ENCODE results near the gene LRPPRC. TPM values are rescaled to one million over a fixed set of nuclear protein-coding genes. Genes with fewer than 3 reads are reported as not detected.

Gene LRPPRC
- total RNA-seq, 1 donor from 2014 or later, result 52.1 TPM

DNA sequence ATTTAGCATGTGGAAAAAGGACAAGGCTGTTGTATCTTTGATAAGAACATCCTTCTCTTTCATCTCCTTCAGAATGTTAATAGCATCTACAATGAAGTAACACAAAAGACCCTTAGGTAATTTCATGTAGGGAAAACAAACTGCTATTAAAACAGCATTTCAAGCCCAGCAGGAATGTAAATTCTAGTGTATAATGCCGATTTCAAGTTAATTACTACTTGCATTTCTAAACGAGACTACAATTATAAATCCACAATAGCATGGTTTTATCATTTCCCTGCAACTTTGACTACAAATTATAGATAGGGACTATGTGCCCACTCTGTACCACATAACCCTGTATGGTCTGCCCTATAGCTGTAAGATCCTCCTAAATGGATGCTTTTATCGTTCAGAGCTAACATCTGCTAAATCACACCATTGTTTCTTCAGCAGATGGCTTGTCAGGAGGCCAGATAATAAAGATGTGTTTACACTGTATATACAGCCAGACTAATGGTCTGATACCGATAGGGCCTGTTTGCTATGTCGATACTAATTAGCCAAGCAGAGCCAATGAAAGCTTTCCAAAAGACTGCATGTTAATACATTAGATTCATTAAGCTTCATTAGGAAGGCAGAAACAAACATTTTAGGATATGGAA is 51.9 kb downstream of the LRPPRC start:
- DNase-seq (ENCODE audit: low spot score), result no peak
- no peak for TF ChIP-seq CTCF (IDR thresholded peaks at IDR 0.05)
- peaks cover 20% of the 10 kb centered on the region for H3K36me3 Mint-ChIP-seq (ENCODE audit: low read depth)
- peaks cover 8% of the 10 kb centered on the region for H3K4me1 Mint-ChIP-seq (ENCODE audit: low read depth)
- H3K27me3 Mint-ChIP-seq (ENCODE audit: low read depth), result no peaks in the 10 kb centered on the region
- H3K9me3 Mint-ChIP-seq (ENCODE audit: low read depth), result no peaks in the 10 kb centered on the region
- H3K27ac Mint-ChIP-seq (ENCODE audit: unreplicated experiment), result no peak overlapping the region
- H3K4me3 Mint-ChIP-seq (ENCODE audit: unreplicated experiment), result no peak overlapping the region

DNA sequence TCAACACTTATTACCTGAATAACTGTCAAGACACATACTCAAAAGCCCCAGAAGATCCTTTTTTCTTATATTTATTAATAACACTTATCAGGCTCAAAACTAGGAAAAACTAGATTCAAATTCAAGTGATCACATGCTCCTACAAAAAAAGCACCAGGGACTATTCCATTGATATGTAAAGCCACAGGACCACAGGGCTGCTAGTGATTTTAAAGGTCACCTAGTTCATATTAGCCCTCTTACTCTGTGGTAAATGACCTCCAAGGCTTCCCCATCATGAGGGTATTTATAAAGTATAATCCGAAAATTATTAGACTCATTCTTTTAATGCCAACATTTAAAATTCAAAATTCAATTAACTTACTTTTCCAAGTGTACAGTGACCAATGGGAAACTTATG is 52.5 kb downstream of the LRPPRC start:
- peaks cover 20% of the 10 kb centered on the region for H3K36me3 Mint-ChIP-seq (ENCODE audit: low read depth)

GRCh38 chr2:43942881-43943280 is 52.9 kb downstream of the LRPPRC start:
- DNase-seq (ENCODE audit: low spot score), result no peak
- no peaks in the 10 kb centered on the region for H3K27me3 Mint-ChIP-seq (ENCODE audit: low read depth)
- H3K4me1 Mint-ChIP-seq (ENCODE audit: low read depth), result no peaks in the 10 kb centered on the region
- H3K36me3 Mint-ChIP-seq (ENCODE audit: low read depth), result peaks cover 20% of the 10 kb centered on the region
- no peaks in the 10 kb centered on the region for H3K9me3 Mint-ChIP-seq (ENCODE audit: low read depth)
- TF ChIP-seq CTCF (IDR thresholded peaks at IDR 0.05), result no peak
- no peak overlapping the region for H3K4me3 Mint-ChIP-seq (ENCODE audit: unreplicated experiment)
- H3K27ac Mint-ChIP-seq (ENCODE audit: unreplicated experiment), result no peak overlapping the region

More for the DNA sequence above, 52.5 kb downstream of the LRPPRC start:
- Mint-ChIP-seq H3K27me3 (ENCODE audit: low read depth) (no peaks in the 10 kb centered on the region), H3K9me3 (ENCODE audit: low read depth) (no peaks in the 10 kb centered on the region), H3K27ac (ENCODE audit: unreplicated experiment) (no peak overlapping the region), H3K4me1 (ENCODE audit: low read depth) (peaks cover 2% of the 10 kb centered on the region), H3K4me3 (ENCODE audit: unreplicated experiment) (no peak overlapping the region)
- no peak for TF ChIP-seq CTCF (IDR thresholded peaks at IDR 0.05)
- DNase-seq (ENCODE audit: low spot score), result no peak

DNA sequence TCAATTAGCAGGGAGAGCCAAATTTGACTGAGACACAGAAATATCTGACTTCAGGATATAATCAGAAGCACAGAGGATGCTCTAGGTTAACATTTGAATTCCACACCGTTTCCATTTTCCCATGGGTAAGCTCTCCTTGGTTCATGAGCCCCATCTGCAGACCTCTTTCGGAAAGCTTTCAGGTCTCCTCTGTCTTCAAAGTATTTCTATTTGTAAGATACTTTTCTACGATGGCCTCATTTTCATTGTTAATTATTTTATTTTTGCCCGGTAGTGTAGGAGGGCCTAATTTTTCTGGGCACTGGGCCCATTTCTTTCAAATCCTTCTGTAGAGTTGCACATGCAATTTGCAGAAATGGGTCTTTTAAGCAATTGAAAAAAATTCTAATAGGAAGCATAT is 53.8 kb downstream of the LRPPRC start:
- no peaks in the 10 kb centered on the region for H3K27me3 Mint-ChIP-seq (ENCODE audit: low read depth)

DNA sequence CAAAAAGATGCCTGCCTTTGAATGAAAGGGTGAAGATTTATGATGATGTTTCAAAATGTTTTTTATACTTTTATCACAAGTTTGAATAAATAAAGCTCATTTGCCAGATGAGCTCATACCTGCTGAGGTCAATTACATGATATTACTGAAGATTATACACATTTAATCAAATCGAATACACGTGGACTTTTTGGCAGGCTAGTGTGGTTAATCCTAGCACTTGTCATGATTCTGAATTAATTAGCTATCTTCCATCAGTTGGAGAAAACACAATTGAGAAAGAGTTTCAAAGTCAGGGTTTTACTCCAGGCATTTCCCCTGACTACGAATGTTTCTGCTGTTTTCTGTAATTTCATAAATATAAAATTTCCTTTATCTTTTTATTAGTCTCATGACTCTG is 54.4 kb downstream of the LRPPRC start:
- no peak overlapping the region for H3K27ac Mint-ChIP-seq (ENCODE audit: unreplicated experiment)
- H3K4me3 Mint-ChIP-seq (ENCODE audit: unreplicated experiment), result no peak overlapping the region
- no peaks in the 10 kb centered on the region for H3K4me1 Mint-ChIP-seq (ENCODE audit: low read depth)
- H3K36me3 Mint-ChIP-seq (ENCODE audit: low read depth), result peaks cover 13% of the 10 kb centered on the region
- DNase-seq (ENCODE audit: low spot score), result no peak
- TF ChIP-seq CTCF (IDR thresholded peaks at IDR 0.05), result no peak
- H3K9me3 Mint-ChIP-seq (ENCODE audit: low read depth), result no peaks in the 10 kb centered on the region
- H3K27me3 Mint-ChIP-seq (ENCODE audit: low read depth), result no peaks in the 10 kb centered on the region

More for the DNA sequence above, 53.8 kb downstream of the LRPPRC start:
- DNase-seq (ENCODE audit: low spot score), result no peak
- H3K9me3 Mint-ChIP-seq (ENCODE audit: low read depth), result no peaks in the 10 kb centered on the region
- H3K4me3 Mint-ChIP-seq (ENCODE audit: unreplicated experiment), result no peak overlapping the region
- peaks cover 14% of the 10 kb centered on the region for H3K36me3 Mint-ChIP-seq (ENCODE audit: low read depth)
- H3K27ac Mint-ChIP-seq (ENCODE audit: unreplicated experiment), result no peak overlapping the region
- H3K4me1 Mint-ChIP-seq (ENCODE audit: low read depth), result no peaks in the 10 kb centered on the region
- TF ChIP-seq CTCF (IDR thresholded peaks at IDR 0.05), result no peak

Data from chondrocyte (in vitro differentiated cells).